HepG2 (cell line): Measurements from ENCODE around the gene BIK. TPM values are rescaled to one million over a fixed set of nuclear protein-coding genes. Genes with fewer than 3 reads are reported as not detected.

ENCODE experiments used
- EZH2 ChIP-seq: conservative IDR thresholded peaks from 2 replicates; pipeline ENCODE4 v1.6.1; 2012; ENCODE audit warnings: mild to moderate bottlenecking, low read depth, low read length, moderate library complexity
- NCOA5 ChIP-seq: sonication (generic); formaldehyde crosslinking; IDR thresholded peaks from 2 replicates; pipeline ENCODE4 v1.4.0; 2020; ENCODE audit warnings: missing genetic modification reagents
- PCBP1 ChIP-seq: fragments of 200-400 bp; formaldehyde crosslinking; IDR thresholded peaks from 2 replicates; pipeline ENCODE4 v1.6.1; 2017; ENCODE audit warnings: mild to moderate bottlenecking, low read depth, low read length, borderline replicate concordance
- RCOR2 ChIP-seq: IDR thresholded peaks from 2 replicates; pipeline ENCODE4 v1.6.1; 2016; ENCODE audit warnings: missing biosample characterization, missing genetic modification reagents
- SALL1 ChIP-seq: sonication (generic); formaldehyde crosslinking; IDR thresholded peaks from 2 replicates; pipeline ENCODE4 v1.8.0; 2022; ENCODE audit warnings: mild to moderate bottlenecking, missing genetic modification reagents
- SRY ChIP-seq: sonication (generic); formaldehyde crosslinking; IDR thresholded peaks from 2 replicates; pipeline ENCODE4 v1.8.0; 2022; ENCODE audit warnings: mild to moderate bottlenecking, missing genetic modification reagents
- ZFP82 ChIP-seq: sonication (generic); formaldehyde crosslinking; IDR thresholded peaks from 2 replicates; pipeline ENCODE4 v1.5.1; 2020; ENCODE audit warnings: mild to moderate bottlenecking, missing genetic modification reagents, borderline replicate concordance
- ZNF10 ChIP-seq: sonication (generic); formaldehyde crosslinking; IDR thresholded peaks from 2 replicates; pipeline ENCODE4 v1.4.0; 2020; ENCODE audit warnings: mild to moderate bottlenecking, low read depth, missing genetic modification reagents, borderline replicate concordance
- ZNF124 ChIP-seq: sonication (generic); formaldehyde crosslinking; IDR thresholded peaks from 2 replicates; pipeline ENCODE4 v1.4.0; 2020; ENCODE audit warnings: missing genetic modification reagents
- ZNF142 ChIP-seq: sonication (generic); formaldehyde crosslinking; IDR thresholded peaks from 2 replicates; pipeline ENCODE4 v1.4.0; 2020; ENCODE audit warnings: missing genetic modification reagents
- ZNF256 ChIP-seq: sonication (generic); formaldehyde crosslinking; conservative IDR thresholded peaks from 2 replicates; pipeline ENCODE4 v1.4.0; 2020; ENCODE audit warnings: missing genetic modification reagents
- ZNF276 ChIP-seq: sonication (generic); formaldehyde crosslinking; IDR thresholded peaks from 2 replicates; pipeline ENCODE4 v1.4.0; 2020; ENCODE audit warnings: mild to moderate bottlenecking, low read depth, missing genetic modification reagents
- ZNF367 ChIP-seq: sonication (generic); formaldehyde crosslinking; IDR thresholded peaks from 2 replicates; pipeline ENCODE4 v1.4.0; 2020; ENCODE audit warnings: missing genetic modification reagents, borderline replicate concordance
- ZNF687 ChIP-seq: sonication (generic); formaldehyde crosslinking; IDR thresholded peaks from 2 replicates; pipeline ENCODE4 v1.5.1; 2020; ENCODE audit warnings: mild to moderate bottlenecking, missing genetic modification reagents, moderate library complexity
- ZNF691 ChIP-seq: sonication (generic); formaldehyde crosslinking; IDR thresholded peaks from 2 replicates; pipeline ENCODE4 v1.4.0; 2020; ENCODE audit warnings: missing genetic modification reagents, low read depth, mild to moderate bottlenecking, borderline replicate concordance
- polyA plus RNA-seq, 8 experiments: library from polyadenylated mRNA; depleted of rRNA in 3 of 8; stranded (reverse) in 7 of 8; unstranded in 1 of 8; fragments of >200 nt; fragmentation: Illumina TruSeq in 4 of 8; extraction: Trizol in 4 of 8; gene quantifications; 2 replicates each; pipeline versions ENCODE4 v1.2.1 to v1.2.3, GENCODE V29; 2011 to 2016; ENCODE audit warnings: low read depth in 4 of 8, missing spikeins in 1 of 8, mixed read lengths in 1 of 8; ENCODE audit not compliant: insufficient read depth in 1 of 8
- total RNA-seq, 5 experiments: library from RNA; depleted of rRNA; stranded (reverse); fragments of >200 nt; fragmentation: Illumina TruSeq; extraction: Trizol; gene quantifications; 2 replicates each; pipeline ENCODE4 v1.2.3, GENCODE V29; 2016; ENCODE audit warnings: low read depth in 1 of 5

The BIK gene
- total and polyA plus RNA-seq, 2 of the 13 experiments (the other 11 are each of a cell fraction or from before 2014, with no cell fraction given) = 0.54 to 0.80 TPM

GRCh38 chr22:43142880-43143562, 32.5 kb downstream of the BIK start, which contains the start of gene MCAT (continued):
- TF ChIP-seq SRY (CRISPR knock-in tag) = no peak; the same call in 1 of the 2 replicates
- no peak for TF ChIP-seq ZNF142 (CRISPR knock-in tag)
- TF ChIP-seq ZNF687 = peak; percentile 92
- no peak; the same call in 1 of the 2 replicates for TF ChIP-seq ZNF367 (CRISPR knock-in tag)
- TF ChIP-seq ZNF276 (CRISPR knock-in tag) = no peak
- no peak; the same call in 1 of the 2 replicates for TF ChIP-seq ZNF256 (CRISPR knock-in tag)
- no peak for TF ChIP-seq EZH2
- TF ChIP-seq ZNF691 = peak; percentile 53; the same call in 1 of the 2 replicates
- no peak for TF ChIP-seq ZNF10 (CRISPR knock-in tag)
- TF ChIP-seq RCOR2 (CRISPR knock-in tag) = no peak
- 0 out of 2 replicates have a peak, but pooled peaks have one; percentile 41 for TF ChIP-seq ZNF124 (CRISPR knock-in tag)
- TF ChIP-seq SALL1 (CRISPR knock-in tag) = peak; percentile 66
- TF ChIP-seq ZFP82 (CRISPR knock-in tag) = no peak
- TF ChIP-seq NCOA5 (CRISPR knock-in tag) = no peak
- no peak for TF ChIP-seq PCBP1
